H1 (cell line): ENCODE data around the gene FBN2. TPM values are rescaled to one million over a fixed set of nuclear protein-coding genes. Genes with fewer than 3 reads are reported as not detected.

Experiments
- CHD7 ChIP-seq: fragments of 300-600 bp; sonication (generic); IDR thresholded peaks from 2 replicates; pipeline ENCODE4 v1.7.1; 2012; ENCODE audit warnings: low read length, moderate library complexity, mild to moderate bottlenecking, inconsistent platforms; ENCODE audit not compliant: insufficient replicate concordance
- EGR1 ChIP-seq: IDR thresholded peaks from 2 replicates; pipeline ENCODE4 v1.6.1; 2011; ENCODE audit warnings: low read depth, low read length, borderline replicate concordance
- FOSL1 ChIP-seq: IDR thresholded peaks from 2 replicates; pipeline ENCODE4 v1.6.1; 2011; ENCODE audit warnings: mild to moderate bottlenecking, low read depth, low read length, moderate library complexity; ENCODE audit not compliant: insufficient read depth
- ZNF274 ChIP-seq: IDR thresholded peaks from 2 replicates; pipeline ENCODE4 v1.7.0; 2012; ENCODE audit warnings: low read length, borderline replicate concordance; ENCODE audit errors: extremely low read depth
- polyA plus RNA-seq, 7 experiments: library from polyadenylated mRNA; depleted of rRNA in 3 of 7; stranded (reverse) in 5 of 7; unstranded in 2 of 7; fragments of >200 nt in 5 of 7; fragments of 200-250 nt in 2 of 7; gene quantifications; 1 replicate in 5 of 7; 2 replicates in 1 of 7; 4 replicates in 1 of 7; pipeline versions ENCODE4 v1.2.1 to v1.2.3, GENCODE V29; 2011 to 2013; ENCODE audit warnings: missing spikeins in 2 of 7, mixed read lengths in 2 of 7
- total RNA-seq: library from RNA; stranded (reverse); fragmentation: NEBNext Ultra II Directional; extraction: Animal tissue kit (Norgen Biotek cat#: 25700); gene quantifications from 2 replicates; pipeline ENCODE4 v1.2.1, GENCODE V29; 2021

Gene FBN2
- total and polyA plus RNA-seq, 2 of the 8 experiments (the other 6 are each of a cell fraction or from before 2014, with no cell fraction given) = 14.1 to 16.3 TPM

- no peak for TF ChIP-seq CHD7
- no peak for TF ChIP-seq EGR1
- TF ChIP-seq FOSL1 = no peak
- TF ChIP-seq ZNF274 = no peak
- TF ChIP-seq, all 59 proteins: peak for 0
These were observed 309.5 kb downstream of the FBN2 start (continued) for GRCh38 chr5:128228521-128228920.
